ENCODE data around the gene HDAC4.
A peak's percentile ranks its signal among the peaks of the same experiment; 100 is the strongest.

Gene HDAC4

DNA sequence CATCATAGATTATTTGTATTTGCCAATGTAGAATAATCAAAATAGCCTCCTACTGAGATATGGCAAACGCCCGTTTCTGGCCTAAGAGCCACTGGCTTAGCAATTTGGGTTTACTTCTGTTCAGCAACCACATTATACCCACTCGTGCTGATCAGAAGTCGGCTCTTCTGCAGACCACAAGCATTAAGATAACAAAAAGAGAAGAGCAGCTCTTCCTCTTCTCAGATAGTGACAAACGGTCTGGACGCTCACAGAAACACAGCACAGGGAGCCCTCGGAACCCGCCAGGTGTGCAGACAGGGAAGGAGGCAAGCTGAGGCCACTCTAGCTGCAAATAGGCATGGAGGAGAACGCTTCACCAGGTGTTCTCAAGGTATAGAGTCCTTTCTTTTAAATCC is 164.0 kb downstream of the HDAC4 start:
- DNase-seq (ENCODE audit: low spot score), result no peak

DNA sequence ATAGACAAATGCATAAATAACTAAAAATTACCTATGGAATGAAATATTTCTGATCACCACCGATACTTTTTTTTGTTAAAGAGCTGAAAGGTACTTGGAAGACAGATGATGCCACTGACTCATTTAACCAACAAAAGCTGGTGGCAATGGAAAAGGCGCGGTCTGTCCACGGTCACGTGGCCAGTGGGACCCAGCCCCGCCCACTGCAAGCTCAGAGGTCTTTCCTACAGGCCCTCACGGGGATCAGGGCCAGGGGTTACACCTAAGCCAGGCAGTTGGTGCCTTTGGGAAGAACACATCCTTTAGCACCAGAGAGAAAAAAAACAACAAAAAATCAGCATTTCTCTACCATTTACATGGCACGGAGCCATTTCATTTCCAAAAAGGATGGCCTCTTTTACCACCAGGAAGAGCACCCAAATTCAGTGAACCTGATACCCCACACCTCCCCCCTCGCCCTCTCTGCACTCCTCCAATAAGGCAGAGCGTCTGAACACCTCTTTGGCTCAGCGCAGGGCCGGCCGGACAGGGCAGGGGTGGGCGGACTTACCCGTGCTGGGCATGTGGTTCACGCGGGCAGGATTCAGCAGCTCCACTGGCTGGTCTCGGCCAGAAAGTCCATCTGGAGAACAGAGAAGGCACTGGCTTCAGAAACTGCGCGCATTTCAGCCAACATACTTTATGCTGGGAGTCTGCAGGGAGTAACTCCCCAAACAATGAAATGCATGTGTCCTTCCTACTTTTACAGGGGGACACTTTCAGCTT is 164.6 kb downstream of the HDAC4 start:
- DNase-seq (ENCODE audit: low spot score), result peak; percentile 30

DNA sequence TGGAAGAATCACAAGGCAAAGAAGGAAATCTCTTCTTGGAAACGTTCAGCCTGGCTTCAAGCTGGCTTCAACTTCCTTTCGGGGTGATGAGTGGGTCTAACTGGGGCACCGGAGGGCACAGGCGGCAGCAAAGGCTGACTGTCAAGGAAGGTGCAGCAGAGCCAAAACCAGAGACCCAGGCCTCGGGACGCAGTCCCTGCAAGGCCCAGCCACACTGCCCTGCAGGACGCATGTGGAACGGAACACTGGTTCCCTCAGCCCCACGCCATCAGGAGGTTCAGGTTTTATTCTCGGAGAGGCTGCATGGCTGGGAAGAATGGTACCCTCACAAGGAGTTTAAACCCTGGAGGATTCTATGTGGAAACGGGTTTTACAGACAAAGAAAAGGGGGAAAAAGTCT is 165.5 kb downstream of the HDAC4 start:
- peak; percentile 11 for DNase-seq (ENCODE audit: low spot score)

DNA sequence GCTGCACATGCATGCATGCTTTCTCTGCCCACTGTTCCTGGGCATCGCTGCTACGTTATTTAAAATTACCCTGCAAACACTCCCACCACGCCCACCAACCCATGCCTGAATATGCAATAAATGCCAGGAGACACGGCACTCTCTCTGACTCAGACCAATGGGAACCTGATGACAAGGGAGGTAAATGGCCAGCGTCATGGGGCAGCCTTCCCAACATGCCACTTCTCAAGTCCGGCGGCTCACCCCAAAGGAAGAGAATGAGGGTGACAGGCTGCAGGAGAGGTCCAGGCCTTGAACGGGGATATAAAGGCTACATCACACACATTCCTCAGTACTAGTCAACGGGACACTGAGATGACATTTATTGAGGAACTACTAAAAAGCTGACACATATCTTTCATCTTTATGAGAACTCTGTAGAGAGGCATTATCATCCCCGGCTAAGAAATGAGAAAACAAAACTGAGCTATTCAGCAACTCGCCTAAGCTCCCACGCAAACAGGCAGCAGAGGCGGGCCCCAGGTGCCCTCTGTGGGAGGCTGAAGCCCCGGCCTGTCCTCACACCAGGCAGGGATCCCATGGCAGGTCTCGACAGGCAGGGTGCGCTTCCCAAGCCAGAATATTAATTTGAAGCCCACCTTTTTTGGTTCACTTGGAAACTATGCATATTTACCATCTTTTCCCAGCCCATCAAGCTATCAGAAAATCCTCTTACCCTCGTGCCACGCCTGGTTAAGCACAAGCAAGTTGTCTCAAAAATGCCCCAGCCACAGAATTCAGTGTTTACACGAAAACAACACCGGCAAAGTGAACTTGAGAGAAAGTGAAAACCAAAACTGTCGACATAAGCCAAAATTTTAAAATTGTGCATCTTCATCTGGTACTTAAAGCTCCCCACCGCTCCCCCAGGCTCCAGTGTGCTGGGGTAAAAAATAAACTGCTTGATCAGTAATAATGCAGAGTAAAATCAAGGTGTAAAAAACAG is 166.3 kb downstream of the HDAC4 start:
- peak; percentile 47 for DNase-seq (ENCODE audit: low spot score)

DNA sequence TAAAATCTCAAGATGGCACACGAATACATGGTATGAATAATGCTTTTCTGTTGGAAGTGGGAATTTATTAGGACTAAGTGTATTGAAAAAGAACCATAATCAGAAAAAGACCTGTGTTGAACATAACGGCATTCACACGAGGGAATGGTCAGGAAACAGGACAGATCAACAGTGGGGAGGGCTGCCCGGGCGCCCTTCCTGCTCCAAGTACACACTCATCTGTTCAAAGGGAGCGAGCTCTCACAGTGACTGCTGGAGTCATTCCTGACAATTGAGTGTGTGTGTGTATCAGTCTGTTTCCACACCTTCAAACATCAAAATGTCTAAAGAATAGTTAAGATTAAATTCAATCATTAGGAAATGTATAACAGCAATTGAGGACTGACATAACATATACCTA is 167.2 kb downstream of the HDAC4 start:
- DNase-seq (ENCODE audit: low spot score), result peak; percentile 30

DNA sequence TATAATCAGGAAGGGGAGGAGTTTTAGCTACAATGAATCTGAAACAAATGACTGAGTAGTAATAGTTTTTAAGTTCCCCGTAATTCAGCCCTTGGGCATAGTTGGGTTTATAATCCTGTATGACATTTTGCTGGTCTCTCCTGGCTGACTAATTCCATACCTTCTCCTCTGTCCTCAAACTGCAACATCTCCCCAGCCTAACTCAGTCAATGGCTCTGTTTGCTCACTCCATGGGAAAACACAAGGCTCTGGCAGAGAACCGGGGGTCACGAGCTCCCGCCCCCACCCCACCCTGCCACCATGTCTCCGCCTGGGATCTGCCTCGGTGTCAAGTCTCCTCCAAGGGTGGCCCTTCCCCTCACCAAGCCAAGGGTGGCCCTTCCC is 168.6 kb downstream of the HDAC4 start:
- peak; percentile 20 for DNase-seq (ENCODE audit: low spot score)

DNA sequence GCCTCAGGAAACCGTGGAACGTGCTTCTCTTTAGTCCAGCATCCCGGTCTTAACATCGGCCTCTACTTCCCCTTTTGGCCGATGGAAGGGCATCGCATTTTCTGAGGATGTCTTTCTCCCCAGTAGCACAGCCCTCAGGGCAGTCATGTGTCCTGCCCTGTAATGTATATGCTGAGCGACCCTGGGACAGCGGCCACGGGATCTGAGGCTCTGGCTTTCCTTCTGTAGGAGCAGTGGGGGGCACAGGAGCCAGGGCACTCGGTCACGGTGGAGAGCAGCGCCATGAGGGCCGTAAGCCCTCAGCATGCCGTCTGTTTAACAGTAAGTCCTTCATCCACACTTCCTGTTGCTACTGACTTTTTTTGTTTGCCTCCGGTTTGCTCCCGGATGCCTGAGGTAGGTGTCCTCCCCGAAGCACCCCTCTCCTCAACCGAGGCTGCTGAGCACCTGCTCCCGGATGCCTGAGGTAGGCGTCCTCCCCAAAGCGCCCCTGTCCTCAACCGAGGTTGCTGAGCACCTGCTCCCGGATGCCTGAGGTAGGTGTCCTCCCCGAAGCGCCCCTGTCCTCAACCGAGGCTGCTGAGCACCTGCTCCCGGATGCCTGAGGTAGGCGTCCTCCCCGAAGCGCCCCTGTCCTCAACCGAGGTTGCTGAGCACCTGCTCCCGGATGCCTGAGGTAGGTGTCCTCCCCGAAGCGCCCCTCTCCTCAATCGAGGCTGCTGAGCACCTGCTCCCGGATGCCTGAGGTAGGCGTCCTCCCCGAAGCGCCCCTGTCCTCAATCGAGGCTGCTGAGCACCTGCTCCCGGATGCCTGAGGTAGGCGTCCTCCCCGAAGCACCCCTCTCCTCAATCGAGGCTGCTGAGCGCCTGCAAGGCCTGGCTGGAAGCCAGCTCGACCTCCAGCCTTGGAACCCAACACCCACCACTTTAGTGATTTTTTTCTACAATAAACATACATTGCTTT is 169.3 kb downstream of the HDAC4 start:
- peak; percentile 22 for DNase-seq (ENCODE audit: low spot score)

DNA sequence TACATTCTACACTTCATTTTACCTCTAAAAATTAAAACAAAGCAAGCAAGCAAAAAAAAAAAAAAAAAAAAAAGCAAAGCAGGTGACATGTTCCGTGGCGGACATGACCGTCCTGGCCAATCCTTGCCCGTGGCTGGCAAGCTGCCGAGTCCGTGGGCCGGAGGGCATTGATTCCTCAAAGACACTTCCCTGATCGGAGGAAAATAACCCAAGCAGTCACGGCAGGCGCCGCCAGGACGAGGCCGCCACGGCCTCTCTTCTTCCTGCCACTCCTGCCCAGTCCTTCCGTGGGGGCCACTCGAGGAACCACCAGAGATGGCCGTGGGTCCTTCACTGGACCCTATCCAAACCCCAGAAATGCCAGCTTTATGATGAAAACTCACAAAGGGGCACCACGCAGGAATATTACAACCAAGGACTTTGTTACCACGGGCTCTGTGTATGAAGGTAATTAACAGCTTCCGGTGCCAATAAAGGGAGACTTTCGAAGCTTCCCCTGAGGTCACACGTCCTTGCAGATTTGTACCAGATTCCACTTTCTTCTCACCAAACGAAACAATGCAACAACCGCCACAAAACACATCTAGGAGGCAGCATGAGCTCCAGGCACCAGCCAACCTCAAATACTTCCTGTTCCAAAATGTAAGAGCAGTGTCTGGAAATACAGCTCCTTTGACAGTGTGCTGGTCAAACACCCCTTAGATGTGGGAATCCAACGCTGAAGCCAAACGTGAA is 170.3 kb downstream of the HDAC4 start:
- peak; percentile 68 for DNase-seq (ENCODE audit: low spot score)

DNA sequence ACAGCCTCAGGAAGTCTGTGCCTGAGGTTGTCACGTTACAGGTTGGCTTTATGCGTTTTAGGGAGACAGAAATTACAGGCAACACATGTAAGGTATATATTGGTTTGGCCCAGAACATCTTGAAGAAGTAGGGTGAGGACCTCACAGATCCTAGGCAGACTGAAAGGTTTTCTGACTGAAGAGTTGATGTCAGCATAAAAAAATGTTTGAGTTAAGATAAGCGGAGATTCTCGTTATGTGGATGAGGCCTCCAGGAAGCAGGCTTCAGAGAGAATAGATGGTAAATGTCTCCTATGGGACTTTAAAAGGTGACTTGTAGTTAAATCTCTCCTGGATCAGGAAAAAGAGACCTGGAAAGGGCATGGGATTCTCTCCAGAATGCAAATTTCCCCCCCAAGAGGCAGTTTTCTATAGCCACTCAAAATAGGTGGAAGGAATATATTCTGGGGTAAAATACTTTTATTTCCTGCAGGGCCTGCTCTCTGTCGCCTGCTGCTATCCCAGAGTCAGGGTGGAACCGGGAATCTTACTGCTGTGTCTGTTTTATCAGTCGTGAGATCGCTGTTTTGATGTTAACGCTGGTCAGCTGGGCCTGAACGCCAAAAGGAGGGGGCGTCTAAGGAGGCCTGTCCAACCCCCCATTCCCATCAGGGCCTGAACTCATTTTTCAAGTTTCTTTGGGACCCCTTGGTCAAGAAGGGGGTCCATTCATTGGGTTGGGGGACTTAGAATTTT is 171.1 kb downstream of the HDAC4 start:
- peak; percentile 44 for DNase-seq (ENCODE audit: low spot score)

DNA sequence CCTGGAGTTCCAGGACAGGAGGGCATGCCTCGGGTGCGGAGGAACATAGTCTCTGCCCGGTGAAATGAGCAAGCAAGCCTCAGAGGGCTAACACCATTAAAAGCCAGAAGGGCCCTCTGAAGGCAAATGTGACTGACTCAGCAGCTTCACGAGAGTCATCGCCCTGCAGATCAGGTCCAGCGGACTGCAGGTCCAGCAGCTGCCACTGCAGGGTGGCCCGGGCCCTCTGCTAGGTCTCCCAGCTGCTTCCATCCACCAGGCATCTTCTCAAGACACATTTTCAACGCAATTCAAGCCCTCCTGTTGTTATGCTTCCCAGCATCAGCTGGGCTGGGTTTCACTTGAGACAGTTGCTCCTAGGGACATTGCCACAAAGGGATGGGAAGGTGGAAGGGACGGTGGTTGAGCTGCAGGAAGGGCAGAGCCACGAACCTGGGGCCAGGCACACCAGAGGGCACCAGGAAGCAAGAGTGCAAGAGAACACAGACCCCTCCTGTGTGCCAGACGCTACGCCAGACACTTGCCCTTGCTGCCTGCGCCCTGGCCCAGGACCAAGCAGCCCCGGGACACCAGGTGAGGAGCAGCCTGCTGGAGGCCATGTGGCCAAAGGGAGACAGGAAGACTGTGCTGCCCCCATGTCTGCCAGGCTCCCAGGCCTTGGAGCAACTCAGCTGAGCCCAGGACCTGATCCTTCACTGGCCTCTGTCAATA is 173.0 kb downstream of the HDAC4 start:
- peak; percentile 68 for DNase-seq (ENCODE audit: low spot score)

DNA sequence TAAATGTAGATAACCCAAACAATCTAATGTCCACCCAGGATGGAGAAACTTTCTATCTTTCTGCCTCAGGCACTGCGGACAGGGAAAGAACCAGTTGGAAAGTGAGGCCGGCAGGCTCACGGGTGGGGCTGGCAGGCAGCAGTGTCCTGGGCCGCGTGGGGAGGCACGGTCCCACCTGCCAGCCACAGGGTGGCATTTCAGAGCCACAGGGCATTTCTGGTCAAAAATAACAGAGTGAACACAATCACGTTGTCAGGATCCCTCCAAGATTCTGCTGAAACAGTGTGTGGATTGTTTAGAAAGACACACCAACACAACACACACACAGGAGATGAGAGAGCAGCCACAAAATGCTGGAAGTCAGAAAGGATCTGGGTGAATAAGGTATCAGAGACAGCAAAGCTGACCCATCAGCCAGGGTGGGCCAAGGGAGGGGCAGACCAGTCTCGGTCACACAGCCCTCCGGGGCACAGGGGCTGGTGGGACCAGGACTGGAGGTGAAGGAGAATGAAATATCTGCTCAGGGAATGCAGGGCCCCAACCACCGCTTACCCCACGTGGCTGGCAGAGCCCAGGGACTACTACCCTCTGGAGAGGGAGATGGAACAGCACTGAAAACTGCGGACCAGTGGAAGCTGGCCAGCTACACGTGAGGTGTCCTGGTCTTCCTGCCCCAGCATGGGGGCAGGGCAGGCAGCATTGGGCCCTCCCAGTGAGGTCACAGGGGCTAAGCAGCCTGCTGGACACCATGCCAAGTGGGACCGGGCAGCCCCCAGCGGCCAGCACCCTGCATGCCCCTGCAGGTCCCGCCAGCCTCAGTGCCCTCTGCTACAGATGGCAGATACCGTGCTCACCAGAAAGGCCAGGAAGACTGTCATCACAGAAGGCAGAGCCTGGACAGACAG is 173.9 kb downstream of the HDAC4 start:
- DNase-seq (ENCODE audit: low spot score), result peak; percentile 56

DNA sequence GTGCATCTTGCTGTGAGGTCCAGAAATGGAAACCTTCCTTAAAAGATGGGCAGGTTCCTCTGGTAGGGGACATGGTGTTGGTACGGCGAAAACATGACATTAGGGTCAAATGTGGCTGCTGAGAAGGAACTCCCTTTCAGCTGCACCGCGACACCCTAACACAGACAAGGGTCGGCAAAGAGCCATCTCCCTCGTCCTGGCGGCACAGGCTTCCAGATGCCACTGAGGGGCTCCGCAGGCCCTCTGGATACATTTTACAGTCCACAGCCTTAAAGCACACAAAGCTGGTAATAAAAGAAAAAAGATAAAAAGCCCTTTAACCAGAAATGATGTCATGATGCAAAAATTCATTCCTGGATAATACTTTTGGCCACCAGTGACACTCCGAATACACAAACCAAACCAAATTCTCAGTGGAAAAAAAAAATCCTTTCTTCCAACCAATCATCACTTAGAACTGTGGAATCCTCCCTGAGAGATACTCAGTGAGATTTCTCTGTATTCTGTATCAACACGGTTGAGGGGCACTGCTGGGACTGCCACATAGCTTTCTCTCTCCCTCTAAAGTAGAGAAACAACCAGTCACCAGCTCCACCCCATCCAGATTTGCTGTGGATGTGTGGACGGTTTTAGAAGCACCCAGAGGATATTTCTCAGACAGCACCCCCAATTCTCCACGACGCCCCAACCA is 174.8 kb downstream of the HDAC4 start:
- DNase-seq (ENCODE audit: low spot score), result peak; percentile 62

DNA sequence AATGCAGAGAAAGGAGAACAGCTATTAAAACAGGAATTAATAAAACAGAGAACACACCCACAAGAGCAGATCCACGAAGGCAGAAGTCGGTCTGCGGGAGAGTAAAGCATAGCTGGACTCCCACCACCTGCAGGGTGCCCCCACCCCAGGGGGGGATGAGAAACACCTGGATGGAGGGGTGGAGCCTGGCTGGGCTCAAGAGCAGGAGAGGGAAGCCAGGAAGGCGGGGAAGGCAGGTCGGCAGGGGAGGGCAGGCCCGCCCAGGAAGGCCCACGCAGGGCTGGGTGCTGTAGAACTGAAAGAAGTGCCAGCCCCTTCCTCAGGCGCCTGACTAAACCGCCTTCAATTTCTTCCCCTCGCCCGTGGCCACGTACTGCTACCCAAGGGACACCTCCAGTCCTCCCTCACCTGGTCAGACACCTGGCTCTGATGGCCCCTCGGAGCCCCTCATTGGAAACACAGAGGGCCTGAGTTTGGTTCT is 175.4 kb downstream of the HDAC4 start:
- peak; percentile 62 for DNase-seq (ENCODE audit: low spot score)

DNA sequence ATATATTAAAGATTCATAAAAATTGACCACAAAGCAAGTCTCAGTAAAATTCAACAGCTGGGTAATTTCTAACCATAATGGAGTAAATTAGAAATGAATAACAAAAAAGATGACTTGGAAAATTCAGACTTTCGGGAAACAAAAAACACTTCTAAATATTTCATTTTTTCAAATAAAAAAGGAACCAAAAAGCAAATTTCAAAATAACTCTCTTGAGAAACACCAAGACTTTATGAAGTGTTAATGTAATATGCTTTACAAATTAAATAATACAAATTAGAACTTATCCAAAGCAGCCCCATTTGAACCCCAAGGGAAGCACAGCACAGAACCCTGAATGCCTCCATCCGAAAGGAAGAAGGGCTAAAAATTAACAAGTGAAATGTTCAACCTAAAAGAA is 175.9 kb downstream of the HDAC4 start:
- DNase-seq (ENCODE audit: low spot score), result no peak

DNA sequence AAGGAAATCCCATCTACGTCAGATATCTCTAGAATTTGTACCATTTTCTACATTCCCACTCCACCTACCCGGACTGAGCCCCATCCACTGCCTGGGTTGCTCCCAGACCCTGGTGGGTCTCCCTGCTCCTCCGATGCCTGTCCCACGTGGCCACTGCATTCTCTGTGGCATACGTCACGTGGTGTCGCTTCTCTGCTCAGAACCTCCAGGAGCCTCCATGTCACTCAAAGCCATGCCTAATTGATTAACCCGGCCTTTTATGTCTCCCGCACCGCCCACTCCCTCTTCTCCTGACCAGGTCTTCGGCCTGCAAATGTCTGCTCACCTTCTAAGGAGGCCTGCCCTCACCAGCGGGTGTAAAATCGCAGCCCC is 176.6 kb downstream of the HDAC4 start:
- DNase-seq (ENCODE audit: low spot score), result no peak

DNA sequence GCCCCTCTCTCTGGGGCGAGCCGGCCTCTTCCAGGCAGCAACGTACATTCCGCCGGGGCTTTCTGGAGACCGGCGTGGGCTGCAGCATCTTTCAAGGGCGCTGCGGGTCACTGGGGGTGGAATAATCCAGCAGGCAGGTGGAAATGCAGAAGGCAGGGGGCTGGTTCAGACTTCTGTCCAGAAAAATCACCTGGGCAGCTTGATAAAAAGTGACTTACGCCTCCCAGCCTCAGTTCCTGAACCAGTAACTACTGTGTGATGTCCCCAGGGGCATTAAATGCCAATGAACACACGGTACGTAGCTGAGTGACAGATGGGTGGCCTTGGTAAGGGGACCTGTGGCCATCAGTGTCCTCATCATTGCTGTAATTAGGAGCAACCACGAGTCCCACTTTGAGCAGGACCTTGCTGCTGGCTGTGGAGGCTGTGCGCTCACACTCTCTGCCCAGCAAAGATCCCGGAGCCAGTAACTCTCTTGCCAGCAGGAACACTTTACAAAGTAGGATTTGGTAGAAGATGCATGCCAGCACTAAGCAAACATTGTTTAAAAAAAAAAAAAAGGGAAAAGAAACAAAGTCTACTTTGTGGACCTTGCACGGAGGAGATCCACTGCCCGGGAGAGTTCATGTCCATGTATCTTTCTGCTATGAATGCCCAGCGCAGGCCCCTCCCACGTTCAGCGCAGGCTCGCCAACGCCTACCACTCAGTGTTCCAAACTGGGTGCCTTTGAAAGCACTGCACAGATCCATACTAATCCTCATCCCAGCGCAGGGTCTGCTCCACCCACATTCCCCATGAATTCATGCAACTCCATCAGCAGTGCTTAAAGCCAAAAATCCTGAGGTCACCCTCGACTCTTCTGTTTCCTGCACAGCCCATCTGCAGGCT is 177.3 kb downstream of the HDAC4 start:
- peak; percentile 72 for DNase-seq (ENCODE audit: low spot score)

DNA sequence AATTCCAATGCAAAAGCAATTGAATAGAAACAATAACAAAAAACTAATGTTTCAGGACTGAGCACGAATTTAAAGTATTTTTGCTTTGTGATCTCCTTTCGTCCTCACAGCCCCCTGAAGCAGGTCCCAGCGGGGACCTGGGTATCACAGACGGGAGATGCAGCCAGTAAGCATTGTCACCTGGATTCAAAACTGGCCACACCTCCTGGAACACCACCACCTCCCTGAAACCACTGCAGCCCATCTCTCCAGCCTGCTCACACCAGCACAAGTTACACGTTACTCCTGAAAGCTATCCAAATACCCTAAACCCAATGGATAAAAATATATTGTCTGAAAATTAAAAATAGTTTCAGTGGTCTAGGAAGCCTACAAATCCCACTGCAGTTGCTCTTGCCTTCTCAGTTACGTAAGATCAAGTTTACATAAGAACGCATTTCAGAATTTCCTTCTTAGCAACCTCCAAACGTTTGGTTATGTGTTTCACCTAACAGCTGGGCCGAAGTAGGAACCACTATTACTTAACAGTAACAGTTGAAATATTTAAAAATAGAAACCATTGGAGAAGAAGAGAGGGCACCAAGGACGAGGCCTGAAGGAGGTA is 178.0 kb downstream of the HDAC4 start:
- peak; percentile 37 for DNase-seq (ENCODE audit: low spot score)
